DND-41 (cell line): ENCODE results near the gene MAP1A.

Experiments used
- ATAC-seq: fragments of 200-7000 bp; cut with Tn5 transposase; 3 replicates; pipeline ENCODE4 v1.9.1; 2021; ENCODE audit warnings: low read depth; ENCODE audit not compliant: insufficient read depth
- DNase-seq: peaks from one replicate; pipeline ENCODE4 v3.0.0-alpha.2; 2020
- H2AFZ ChIP-seq: 2 replicates; pipeline ENCODE4 v1.6.0; 2012; ENCODE audit warnings: low read depth, low read length
- H3K27ac ChIP-seq: 2 replicates; pipeline ENCODE4 v1.5.1; 2012; ENCODE audit warnings: low read length, inconsistent platforms
- H3K27me3 ChIP-seq: fragments of 200-600 bp; sonication (generic); 2 replicates; pipeline ENCODE4 v1.6.0; 2012; ENCODE audit warnings: low read length, mild to moderate bottlenecking, inconsistent platforms; ENCODE audit not compliant: insufficient read depth, poor library complexity
- H3K36me3 ChIP-seq: 2 replicates; pipeline ENCODE4 v1.5.1; 2012; ENCODE audit warnings: low read length, inconsistent platforms; ENCODE audit not compliant: insufficient read depth
- H3K4me1 ChIP-seq: 2 replicates; pipeline ENCODE4 v1.5.1; 2012; ENCODE audit warnings: mild to moderate bottlenecking, low read length; ENCODE audit not compliant: insufficient read depth
- H3K4me2 ChIP-seq: 2 replicates; pipeline ENCODE4 v1.6.0; 2012; ENCODE audit warnings: mild to moderate bottlenecking, moderate library complexity, low read length, inconsistent platforms; ENCODE audit not compliant: insufficient read depth
- H3K4me3 ChIP-seq, 2 experiments: fragments of 200-600 bp in 1 of 2; shearing (Covaris generic) in 1 of 2; 2 replicates each; pipeline ENCODE4 v1.5.1; 2012 to 2016; ENCODE audit warnings: inconsistent platforms in 2 of 2, low read length in 2 of 2, mild to moderate bottlenecking in 2 of 2, low read depth in 1 of 2, moderate library complexity in 1 of 2
- H3K79me2 ChIP-seq: 2 replicates; pipeline ENCODE4 v1.6.0; 2012; ENCODE audit warnings: low read length, inconsistent platforms; ENCODE audit not compliant: insufficient read depth
- H3K9ac ChIP-seq: 2 replicates; pipeline ENCODE4 v1.6.0; 2012; ENCODE audit warnings: low read depth, mild to moderate bottlenecking, inconsistent platforms, low read length, moderate library complexity
- H3K9me3 ChIP-seq: 2 replicates; pipeline ENCODE4 v1.5.1; 2012; ENCODE audit warnings: low read length, moderate library complexity, mild to moderate bottlenecking, inconsistent platforms; ENCODE audit not compliant: insufficient read depth, severe bottlenecking
- H4K20me1 ChIP-seq: 2 replicates; pipeline ENCODE4 v1.6.0; 2012; ENCODE audit warnings: low read length; ENCODE audit not compliant: insufficient read depth
- CTCF ChIP-seq: IDR thresholded peaks from 2 replicates; pipeline ENCODE4 v1.5.1; 2012; ENCODE audit warnings: borderline replicate concordance, low read length, moderate library complexity, mild to moderate bottlenecking; ENCODE audit not compliant: poor library complexity, severe bottlenecking; ENCODE audit errors: extremely low read depth
- EZH2 ChIP-seq: IDR thresholded peaks from 3 replicates; pipeline ENCODE4 v1.6.1; 2012; ENCODE audit warnings: borderline replicate concordance, low read depth, mild to moderate bottlenecking, moderate library complexity, low read length, inconsistent platforms; ENCODE audit not compliant: severe bottlenecking

Gene MAP1A

GRCh38 chr15:43473885-43474284, 43.5 kb upstream of the MAP1A start:
- no peak for TF ChIP-seq EZH2
- no peak for TF ChIP-seq CTCF
- ATAC-seq (no peak), DNase-seq (no peak)
- no peaks in the 10 kb centered on the region for H3K9me3 ChIP-seq
- H3K4me3 ChIP-seq: no peak overlapping the region
- H3K4me2 ChIP-seq: no peak overlapping the region
- H3K4me1 ChIP-seq: no peaks in the 10 kb centered on the region
- no peaks in the 10 kb centered on the region for H3K27me3 ChIP-seq
- no peak overlapping the region for H3K9ac ChIP-seq
- H3K27ac ChIP-seq: no peak overlapping the region
- no peak overlapping the region for H2AFZ ChIP-seq
- H3K36me3 ChIP-seq: peaks cover 75% of the 10 kb centered on the region
- H4K20me1 ChIP-seq: no peaks in the 10 kb centered on the region
- H3K79me2 ChIP-seq: no peaks in the 10 kb centered on the region

- Histone ChIP-seq H2AFZ (no peak overlapping the region), H3K4me3 (no peak overlapping the region), H3K4me2 (no peak overlapping the region), H3K4me1 (no peaks in the 10 kb centered on the region), H3K36me3 (peaks cover 36% of the 10 kb centered on the region), H3K79me2 (no peaks in the 10 kb centered on the region), H3K9ac (no peak overlapping the region), H3K9me3 (no peaks in the 10 kb centered on the region), H3K27me3 (no peaks in the 10 kb centered on the region), H3K27ac (no peak overlapping the region), H4K20me1 (no peaks in the 10 kb centered on the region)
- ATAC-seq (no peak), DNase-seq (no peak)
- no peak for TF ChIP-seq EZH2
- TF ChIP-seq CTCF: peak; percentile 62
Measured at GRCh38 chr15:43483297-43484128, 33.9 kb upstream of the MAP1A start.

GRCh38 chr15:43484455-43484854, 33.0 kb upstream of the MAP1A start:
- Histone ChIP-seq H3K4me1 (peaks cover 4% of the 10 kb centered on the region; the same call in 1 of the 2 replicates), H4K20me1 (no peaks in the 10 kb centered on the region), H3K4me2 (no peak overlapping the region), H3K9ac (no peak overlapping the region), H3K27me3 (no peaks in the 10 kb centered on the region), H2AFZ (no peak overlapping the region), H3K4me3 (no peak overlapping the region), H3K36me3 (peaks cover 34% of the 10 kb centered on the region), H3K9me3 (no peaks in the 10 kb centered on the region), H3K27ac (no peak overlapping the region), H3K79me2 (no peaks in the 10 kb centered on the region)
- ATAC-seq (no peak), DNase-seq (no peak)
- TF ChIP-seq EZH2 (no peak), CTCF (no peak)
